ENCODE results near the gene GOLGA6A. TPM values are rescaled to one million over a fixed set of nuclear protein-coding genes. Genes with fewer than 3 reads are reported as not detected.
"Not testable (repeated sequence)": the region's sequence is repeated elsewhere in the genome, so short reads cannot be mapped to it uniquely, and the experiment has no call there.

Gene GOLGA6A
- total RNA-seq, 1 experiment from 2014 or later, result 6.0 TPM

- Mint-ChIP-seq H3K4me1 (peaks cover 17% of the 10 kb centered on the region), H3K9me3 (peaks cover 7% of the 10 kb centered on the region), H3K36me3 (no peaks in the 10 kb centered on the region; the same call in 1 of the 2 replicates), H3K4me3 (no peak overlapping the region), H3K27me3 (ENCODE audit: low read depth) (peaks cover 18% of the 10 kb centered on the region), H3K27ac (no peak overlapping the region)
- no peak for DNase-seq (ENCODE audit: low spot score)
- no peak for ATAC-seq
- TF ChIP-seq ZNF416 (CRISPR knock-in tag; IDR thresholded peaks at IDR 0.05) (no peak), ZNF138 (CRISPR knock-in tag; conservative IDR thresholded peaks at IDR 0.05) (no peak), ZNF317 (CRISPR knock-in tag; IDR thresholded peaks at IDR 0.05; ENCODE audit: borderline replicate concordance, low read depth) (no peak), ZNF532 (CRISPR knock-in tag; IDR thresholded peaks at IDR 0.05; ENCODE audit: borderline replicate concordance) (no peak), GRHL2 (CRISPR knock-in tag; IDR thresholded peaks at IDR 0.05; ENCODE audit: insufficient replicate concordance, severe bottlenecking) (no peak), CTCF (IDR thresholded peaks at IDR 0.05) (no peak), ATF1 (CRISPR knock-in tag; IDR thresholded peaks at IDR 0.05) (no peak), TEAD1 (CRISPR knock-in tag; IDR thresholded peaks at IDR 0.05) (no peak), SP1 (CRISPR knock-in tag; conservative IDR thresholded peaks at IDR 0.05) (no peak), HMGA2 (CRISPR knock-in tag; IDR thresholded peaks at IDR 0.05) (no peak), JAZF1 (CRISPR knock-in tag; IDR thresholded peaks at IDR 0.05) (no peak), ZNF671 (CRISPR knock-in tag; IDR thresholded peaks at IDR 0.05) (no peak), ZNF423 (CRISPR knock-in tag; IDR thresholded peaks at IDR 0.05) (no peak), TP53 (CRISPR knock-in tag; IDR thresholded peaks at IDR 0.05) (no peak), ZNF396 (CRISPR knock-in tag; IDR thresholded peaks at IDR 0.05; ENCODE audit: borderline replicate concordance) (no peak), GABPB1 (CRISPR knock-in tag; IDR thresholded peaks at IDR 0.05) (no peak)
- TF ChIP-seq, protein P1, sequence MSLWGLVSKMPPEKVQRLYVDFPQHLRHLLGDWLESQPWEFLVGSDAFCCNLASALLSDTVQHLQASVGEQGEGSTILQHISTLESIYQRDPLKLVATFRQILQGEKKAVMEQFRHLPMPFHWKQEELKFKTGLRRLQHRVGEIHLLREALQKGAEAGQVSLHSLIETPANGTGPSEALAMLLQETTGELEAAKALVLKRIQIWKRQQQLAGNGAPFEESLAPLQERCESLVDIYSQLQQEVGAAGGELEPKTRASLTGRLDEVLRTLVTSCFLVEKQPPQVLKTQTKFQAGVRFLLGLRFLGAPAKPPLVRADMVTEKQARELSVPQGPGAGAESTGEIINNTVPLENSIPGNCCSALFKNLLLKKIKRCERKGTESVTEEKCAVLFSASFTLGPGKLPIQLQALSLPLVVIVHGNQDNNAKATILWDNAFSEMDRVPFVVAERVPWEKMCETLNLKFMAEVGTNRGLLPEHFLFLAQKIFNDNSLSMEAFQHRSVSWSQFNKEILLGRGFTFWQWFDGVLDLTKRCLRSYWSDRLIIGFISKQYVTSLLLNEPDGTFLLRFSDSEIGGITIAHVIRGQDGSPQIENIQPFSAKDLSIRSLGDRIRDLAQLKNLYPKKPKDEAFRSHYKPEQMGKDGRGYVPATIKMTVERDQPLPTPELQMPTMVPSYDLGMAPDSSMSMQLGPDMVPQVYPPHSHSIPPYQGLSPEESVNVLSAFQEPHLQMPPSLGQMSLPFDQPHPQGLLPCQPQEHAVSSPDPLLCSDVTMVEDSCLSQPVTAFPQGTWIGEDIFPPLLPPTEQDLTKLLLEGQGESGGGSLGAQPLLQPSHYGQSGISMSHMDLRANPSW (CRISPR knock-in tag; conservative IDR thresholded peaks at IDR 0.05; ENCODE audit: low read depth), result no peak
- TF ChIP-seq, protein P2, sequence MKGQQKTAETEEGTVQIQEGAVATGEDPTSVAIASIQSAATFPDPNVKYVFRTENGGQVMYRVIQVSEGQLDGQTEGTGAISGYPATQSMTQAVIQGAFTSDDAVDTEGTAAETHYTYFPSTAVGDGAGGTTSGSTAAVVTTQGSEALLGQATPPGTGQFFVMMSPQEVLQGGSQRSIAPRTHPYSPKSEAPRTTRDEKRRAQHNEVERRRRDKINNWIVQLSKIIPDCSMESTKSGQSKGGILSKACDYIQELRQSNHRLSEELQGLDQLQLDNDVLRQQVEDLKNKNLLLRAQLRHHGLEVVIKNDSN (CRISPR knock-in tag; IDR thresholded peaks at IDR 0.05), result no peak
- TF ChIP-seq, protein P3, sequence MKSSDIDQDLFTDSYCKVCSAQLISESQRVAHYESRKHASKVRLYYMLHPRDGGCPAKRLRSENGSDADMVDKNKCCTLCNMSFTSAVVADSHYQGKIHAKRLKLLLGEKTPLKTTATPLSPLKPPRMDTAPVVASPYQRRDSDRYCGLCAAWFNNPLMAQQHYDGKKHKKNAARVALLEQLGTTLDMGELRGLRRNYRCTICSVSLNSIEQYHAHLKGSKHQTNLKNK (CRISPR knock-in tag; IDR thresholded peaks at IDR 0.05), result no peak
- POLR2A ChIA-PET, result no interaction called here
- CTCF ChIA-PET, result interaction anchor here (0.6 to 10.6 kb wide), 43 partner anchors 9 to 1125 kb away, joined by 3 to 163 read pairs (median 5); partner anchors contain the start of genes CCDC33, PML and STRA6
These were observed 28.8 kb downstream of the GOLGA6A start for GRCh38 chr15:74053517-74053916.

- H3K9me3 Mint-ChIP-seq, H3K36me3 Mint-ChIP-seq, H3K4me3 Mint-ChIP-seq, ATAC-seq, H3K27ac Mint-ChIP-seq, POLR2A ChIA-PET: not testable (repeated sequence)
- Mint-ChIP-seq H3K4me1 (peaks cover 22% of the 10 kb centered on the region), H3K27me3 (ENCODE audit: low read depth) (peaks cover 18% of the 10 kb centered on the region)
- DNase-seq (ENCODE audit: low spot score), result peak; percentile 7
- CTCF ChIA-PET, result interaction anchor here (0.6 to 10.6 kb wide), 32 partner anchors 8 to 1126 kb away, joined by 3 to 163 read pairs (median 6); partner anchors contain the start of genes PML and STRA6
These were observed 29.8 kb downstream of the GOLGA6A start for GRCh38 chr15:74052271-74053260.
